SIG-M5 (cell line): ENCODE data around the gene LRRD1.
"Not testable (repeated sequence)": the region's sequence is repeated elsewhere in the genome, so short reads cannot be mapped to it uniquely, and the experiment has no call there.

Source experiments
- DNase-seq: peaks from one replicate; lab custom pipeline; 2025; lab: John Stamatoyannopoulos, UW

The LRRD1 gene

GRCh38 chr7:92141161-92141560, 37.8 kb downstream of the LRRD1 start:
- DNase-seq: no peak

- DNase-seq: no peak
Measured at GRCh38 chr7:92137557-92137956, 41.4 kb downstream of the LRRD1 start.

GRCh38 chr7:92135052-92135889, 43.7 kb downstream of the LRRD1 start:
- no peak for DNase-seq

DNA sequence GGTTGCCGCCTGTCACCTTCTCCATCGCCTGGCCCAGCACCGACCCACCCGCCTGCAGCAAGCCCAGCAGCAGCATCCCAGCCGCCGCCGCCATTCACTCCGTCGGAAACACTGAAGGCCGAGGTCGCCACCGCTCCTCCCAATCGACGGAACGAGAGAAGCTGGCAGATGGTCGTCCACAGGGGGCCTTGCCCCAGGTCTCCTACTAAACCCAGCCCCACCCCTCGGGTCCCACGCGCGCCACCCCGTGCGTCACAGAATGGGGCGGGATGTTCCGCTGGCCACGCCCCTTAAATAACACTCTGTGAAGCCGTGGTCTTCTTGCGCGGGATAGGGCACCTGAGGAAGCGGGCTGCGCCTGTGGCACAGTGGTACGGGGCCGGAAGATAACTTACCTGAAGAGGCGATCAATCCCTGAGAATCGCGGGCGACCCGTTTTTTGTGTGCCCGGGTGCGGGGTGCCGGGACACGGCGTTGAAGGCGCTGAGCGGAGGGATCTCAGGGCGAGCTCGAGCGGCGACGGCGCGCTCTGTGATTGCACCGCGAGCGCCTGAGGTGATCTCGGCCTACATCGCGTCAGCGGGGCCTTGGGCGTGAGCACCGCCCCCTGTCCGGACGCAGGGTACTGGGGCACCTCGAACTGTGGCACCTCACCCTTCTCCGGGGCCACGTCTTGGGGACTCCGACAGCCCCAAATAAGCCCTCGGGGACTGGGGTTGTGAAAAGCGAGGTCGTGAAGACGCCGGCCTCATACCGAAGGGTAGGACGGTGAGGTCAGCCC, 44.5 kb downstream of the LRRD1 start, which contains the start of gene CYP51A1:
TSS of gene CYP51A1 (minus strand) at position 207 of the 781 bp plus-strand sequence. CDS start at position 94, 113 bp downstream.
- peak; percentile 14 for DNase-seq

- DNase-seq: no peak
Measured at GRCh38 chr7:92133737-92134270, 45.1 kb downstream of the LRRD1 start.

DNA sequence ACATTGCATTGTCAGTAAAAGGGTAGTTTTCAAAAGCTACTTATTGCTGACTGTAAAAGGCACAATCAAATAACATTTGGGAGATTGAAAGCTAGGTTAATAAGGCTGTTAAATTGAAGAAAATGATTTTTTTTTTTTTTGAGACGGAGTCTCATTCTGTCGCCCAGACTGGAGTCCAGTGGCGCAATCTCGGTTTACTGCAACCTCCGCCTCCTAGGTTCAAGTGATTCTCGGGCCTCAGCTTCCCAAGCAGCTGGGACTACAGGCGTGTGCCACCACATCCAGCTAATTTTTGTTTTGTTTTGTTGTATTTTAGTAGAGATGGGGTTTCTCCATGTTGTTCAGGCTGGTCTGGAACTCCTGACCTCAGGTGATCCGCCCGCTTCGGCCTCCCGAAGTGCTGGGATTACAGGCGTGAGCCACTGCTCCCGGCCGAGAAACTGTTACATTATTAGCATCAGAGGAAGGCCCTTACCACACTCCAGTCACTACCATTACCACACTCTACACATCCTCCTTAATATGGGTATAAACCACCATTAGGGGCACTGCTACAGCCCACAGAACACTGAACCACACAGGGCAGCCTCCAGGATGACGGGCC, 45.7 kb downstream of the LRRD1 start:
- peak; percentile 3 for DNase-seq

- no peak for DNase-seq
Measured at GRCh38 chr7:92131764-92132330, 47.1 kb downstream of the LRRD1 start.

- DNase-seq: no peak
Measured at GRCh38 chr7:92131093-92131492, 47.8 kb downstream of the LRRD1 start.

DNA sequence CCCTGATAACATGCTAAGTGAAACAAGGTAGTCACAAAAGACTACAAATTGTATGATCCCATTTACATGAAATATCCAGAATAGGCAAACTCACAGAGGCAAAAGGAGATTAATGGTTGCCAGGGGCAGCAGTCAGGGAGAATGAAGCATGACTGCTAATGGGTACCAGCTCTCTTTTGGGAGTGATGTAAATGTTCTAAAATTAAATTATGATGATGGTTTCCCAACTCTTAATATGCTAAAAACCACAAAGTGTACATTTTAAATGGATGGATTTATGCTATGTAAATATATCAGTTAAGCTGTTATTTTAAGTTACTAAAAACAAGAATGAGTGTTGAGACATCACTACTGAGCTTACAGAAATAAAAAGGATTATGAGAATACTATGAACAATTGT, 57.3 kb downstream of the LRRD1 start:
- no peak for DNase-seq

GRCh38 chr7:92119213-92119759, 59.7 kb downstream of the LRRD1 start:
- no peak for DNase-seq

- DNase-seq: no peak
Measured at GRCh38 chr7:92116949-92117348, 62.0 kb downstream of the LRRD1 start.

GRCh38 chr7:92115821-92116220, 63.1 kb downstream of the LRRD1 start:
- DNase-seq: no peak

DNA sequence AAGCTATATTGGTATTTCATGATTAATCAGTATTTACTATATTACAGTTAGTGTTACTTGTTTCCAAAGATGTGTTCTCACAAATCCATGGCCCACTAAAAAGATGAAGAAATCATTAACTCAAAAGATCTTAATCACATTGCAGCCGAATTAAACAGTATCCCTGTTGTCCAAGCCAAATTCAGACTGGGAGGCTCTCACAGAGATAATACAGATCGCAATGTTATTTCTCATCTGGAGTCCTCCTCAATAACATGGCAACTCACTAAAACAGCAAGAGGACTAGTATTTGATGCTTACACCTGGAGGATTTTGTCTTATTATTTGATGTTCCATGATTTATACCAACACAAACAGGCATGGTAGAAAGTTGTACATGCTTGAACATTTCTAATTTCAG, 68.1 kb downstream of the LRRD1 start:
- DNase-seq: no peak

- no peak for DNase-seq
Measured at GRCh38 chr7:92108821-92109220, 70.1 kb downstream of the LRRD1 start.

GRCh38 chr7:92102862-92103261, 76.1 kb downstream of the LRRD1 start:
- DNase-seq: not testable (repeated sequence)

DNA sequence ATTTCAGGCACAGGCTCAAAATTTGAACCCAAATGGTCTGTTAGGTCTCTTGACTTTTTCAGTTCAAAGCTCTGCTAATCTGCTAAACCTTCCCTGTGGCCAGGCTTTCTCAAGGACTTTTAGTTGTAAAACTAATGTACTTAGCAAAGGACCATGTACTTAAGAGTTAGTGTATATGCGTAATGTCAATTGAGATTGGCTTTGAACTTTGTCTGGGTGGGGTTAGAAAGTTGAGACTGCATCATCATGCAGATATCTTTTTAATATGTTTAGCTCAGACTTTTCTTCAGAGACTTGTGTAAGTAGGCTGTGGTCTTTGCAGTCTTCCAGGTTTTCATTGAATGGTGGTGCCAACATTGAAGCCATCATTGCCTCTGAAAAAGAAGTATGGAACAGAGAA, 78.4 kb downstream of the LRRD1 start:
- DNase-seq: no peak

DNA sequence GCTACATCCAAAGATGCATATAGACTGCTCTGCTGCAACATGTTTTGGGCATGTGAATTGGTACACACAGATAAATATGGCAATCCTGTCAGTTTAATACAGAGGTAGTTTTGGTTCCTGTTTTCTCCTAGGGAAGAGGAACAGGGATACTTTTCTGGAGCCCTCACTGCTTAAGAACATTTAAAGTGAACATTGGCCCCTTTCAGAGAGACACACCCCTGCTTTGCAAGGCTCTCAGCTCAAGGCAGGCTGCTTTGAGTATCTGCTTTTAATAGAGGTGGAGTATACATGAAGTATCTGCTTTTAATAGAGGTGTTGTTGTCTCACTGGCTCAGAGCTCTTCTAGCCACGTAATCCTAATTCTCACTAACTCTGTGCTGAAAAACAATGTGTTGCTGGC, 83.6 kb downstream of the LRRD1 start:
- no peak for DNase-seq
